Suprapubic skin (tissue), 3 donors: ENCODE measurements around the gene SHC3.

ENCODE experiments used
- POLR2A ChIP-seq, 2 donors: fragments of 450-650 bp; IDR thresholded peaks; one replicate each; pipeline ENCODE4 v1.6.1; 2017; ENCODE audit warnings: antibody characterized with exemption in 2 of 2, mild to moderate bottlenecking in 2 of 2, moderate library complexity in 2 of 2
- TF ChIP-seq, protein P1 (sequence below), 2 donors: fragments of 200-600 bp in 1 of 2; fragments of 450-650 bp in 1 of 2; sonication (generic) in 1 of 2; IDR thresholded peaks; one replicate each; pipeline ENCODE4 v1.5.1; 2016 to 2019; ENCODE audit warnings: antibody characterized with exemption in 2 of 2, mild to moderate bottlenecking in 1 of 2, moderate library complexity in 1 of 2

- TF ChIP-seq, protein P1, sequence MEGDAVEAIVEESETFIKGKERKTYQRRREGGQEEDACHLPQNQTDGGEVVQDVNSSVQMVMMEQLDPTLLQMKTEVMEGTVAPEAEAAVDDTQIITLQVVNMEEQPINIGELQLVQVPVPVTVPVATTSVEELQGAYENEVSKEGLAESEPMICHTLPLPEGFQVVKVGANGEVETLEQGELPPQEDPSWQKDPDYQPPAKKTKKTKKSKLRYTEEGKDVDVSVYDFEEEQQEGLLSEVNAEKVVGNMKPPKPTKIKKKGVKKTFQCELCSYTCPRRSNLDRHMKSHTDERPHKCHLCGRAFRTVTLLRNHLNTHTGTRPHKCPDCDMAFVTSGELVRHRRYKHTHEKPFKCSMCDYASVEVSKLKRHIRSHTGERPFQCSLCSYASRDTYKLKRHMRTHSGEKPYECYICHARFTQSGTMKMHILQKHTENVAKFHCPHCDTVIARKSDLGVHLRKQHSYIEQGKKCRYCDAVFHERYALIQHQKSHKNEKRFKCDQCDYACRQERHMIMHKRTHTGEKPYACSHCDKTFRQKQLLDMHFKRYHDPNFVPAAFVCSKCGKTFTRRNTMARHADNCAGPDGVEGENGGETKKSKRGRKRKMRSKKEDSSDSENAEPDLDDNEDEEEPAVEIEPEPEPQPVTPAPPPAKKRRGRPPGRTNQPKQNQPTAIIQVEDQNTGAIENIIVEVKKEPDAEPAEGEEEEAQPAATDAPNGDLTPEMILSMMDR (IDR thresholded peaks at IDR 0.05) = no peak
- no peak for TF ChIP-seq POLR2A (IDR thresholded peaks at IDR 0.05)
Measured at GRCh38 chr9:89149726-89150125, 28.9 kb downstream of the SHC3 start.
